OCI-LY7 (cell line): ENCODE results near the gene SLC9A7. TPM values are rescaled to one million over a fixed set of nuclear protein-coding genes. Genes with fewer than 3 reads are reported as not detected.

Source experiments
- BruUV-seq: library from RNA; stranded (reverse); fragments of 400-500 nt; replicated peaks from 2 replicates; lab custom pipeline; 2021; lab: Mats Ljungman, UMichigan
- CTCF ChIA-PET: fragments of 300-600 bp; sonication (Branson Sonifier 250); formaldehyde crosslinking; loops from one replicate; lab custom pipeline; 2022; ENCODE audit warnings: antibody characterized with exemption; ENCODE audit not compliant: unreplicated experiment; lab: Charles Lee
- POLR2A ChIA-PET: fragments of 300-600 bp; sonication (Branson Sonifier 250); formaldehyde crosslinking; loops from one replicate; lab custom pipeline; 2022; ENCODE audit warnings: antibody characterized with exemption; lab: Charles Lee
- DNase-seq: peaks from one replicate; pipeline ENCODE4 v3.0.0-alpha.2; 2015; ENCODE audit warnings: low spot score
- H2AFZ ChIP-seq: fragments of 200-600 bp; sonication (generic), shearing (Covaris generic); 2 replicates; pipeline ENCODE4 v1.6.1; 2014; ENCODE audit warnings: mild to moderate bottlenecking, antibody characterized with exemption, low read length, moderate library complexity
- H3K27ac ChIP-seq: fragments of 200-600 bp; sonication (generic); 2 replicates; pipeline ENCODE4 v1.5.1; 2014; ENCODE audit warnings: mixed run types, low read depth, mild to moderate bottlenecking, moderate library complexity, low read length, inconsistent platforms; ENCODE audit not compliant: poor library complexity, severe bottlenecking
- H3K36me3 ChIP-seq: fragments of 200-600 bp; sonication (generic); 2 replicates; pipeline ENCODE4 v1.6.1; 2014; ENCODE audit warnings: mild to moderate bottlenecking, antibody characterized with exemption, low read length, moderate library complexity, mixed read lengths; ENCODE audit not compliant: insufficient read depth
- H3K4me1 ChIP-seq: fragments of 200-600 bp; sonication (generic); 2 replicates; pipeline ENCODE4 v1.5.1; 2014; ENCODE audit warnings: mild to moderate bottlenecking, low read length; ENCODE audit not compliant: insufficient read depth, poor library complexity, severe bottlenecking
- H3K4me2 ChIP-seq: fragments of 200-600 bp; sonication (generic); 2 replicates; pipeline ENCODE4 v1.6.1; 2014; ENCODE audit warnings: mild to moderate bottlenecking, low read length
- H3K4me3 ChIP-seq: fragments of 200-600 bp; sonication (generic); 2 replicates; pipeline ENCODE4 v1.5.1; 2014; ENCODE audit warnings: mild to moderate bottlenecking, low read depth, low read length; ENCODE audit not compliant: poor library complexity, severe bottlenecking
- H3K79me2 ChIP-seq: fragments of 200-600 bp; sonication (generic); 2 replicates; pipeline ENCODE4 v1.6.1; 2016; ENCODE audit warnings: low read depth, mild to moderate bottlenecking, low read length, moderate library complexity, mixed read lengths; ENCODE audit not compliant: insufficient read depth
- H3K9me2 ChIP-seq: fragments of 200-600 bp; sonication (generic); 2 replicates; pipeline ENCODE4 v1.6.1; 2016; ENCODE audit warnings: mild to moderate bottlenecking, low read length, mixed read lengths; ENCODE audit not compliant: insufficient read depth
- H3K9me3 ChIP-seq: fragments of 200-600 bp; sonication (generic); 2 replicates; pipeline ENCODE4 v1.6.1; 2014; ENCODE audit warnings: mild to moderate bottlenecking, mixed run types, low read length, mixed read lengths
- H4K20me1 ChIP-seq: fragments of 200-600 bp; sonication (generic); 2 replicates; pipeline ENCODE4 v1.6.1; 2014; ENCODE audit warnings: mild to moderate bottlenecking, antibody characterized with exemption, low read length, moderate library complexity, mixed read lengths; ENCODE audit not compliant: insufficient read depth
- EZH2phosphoT487 ChIP-seq: fragments of 200-600 bp; sonication (generic); IDR thresholded peaks from 2 replicates; pipeline ENCODE4 v1.6.1; 2018; ENCODE audit warnings: low read depth, borderline replicate concordance, mild to moderate bottlenecking, mixed run types, antibody characterized with exemption, low read length, moderate library complexity, mixed read lengths
- intact Hi-C: fragments of 100-400 bp; cut with micrococcal nuclease; formaldehyde crosslinking; loops from one replicate; pipeline ENCODE4 v1.10.0; 2022; ENCODE audit not compliant: unreplicated experiment
- total RNA-seq, 2 experiments: library from RNA; depleted of rRNA in 1 of 2; stranded (reverse); fragments of >200 nt in 1 of 2; shearing (Covaris generic) in 1 of 2; gene quantifications; 2 replicates each; pipeline ENCODE4 v1.2.3, GENCODE V29; 2014 to 2022
- TF ChIP-seq, protein P1 (sequence below): fragments of 200-600 bp; sonication (generic); conservative IDR thresholded peaks from 2 replicates; pipeline ENCODE4 v1.5.1; 2014; ENCODE audit warnings: mild to moderate bottlenecking, antibody characterized with exemption, low read length, moderate library complexity, mixed read lengths

Gene SLC9A7
- total RNA-seq, 2 experiments from 2014 or later = 40.5 to 59.6 TPM

GRCh38 chrX:46561824-46562657 lies 196.9 kb downstream of the SLC9A7 start:
- ChIA-PET POLR2A (interaction anchor here (0.7 to 1.5 kb wide), 4 partner anchors 14 to 130 kb away, joined by 3 to 6 read pairs (median 4); no protein-coding TSS in a partner anchor), CTCF (no interaction called here)
- no peaks in the 10 kb centered on the region for H3K79me2 ChIP-seq
- no peak for TF ChIP-seq EZH2phosphoT487
- TF ChIP-seq, protein P1, sequence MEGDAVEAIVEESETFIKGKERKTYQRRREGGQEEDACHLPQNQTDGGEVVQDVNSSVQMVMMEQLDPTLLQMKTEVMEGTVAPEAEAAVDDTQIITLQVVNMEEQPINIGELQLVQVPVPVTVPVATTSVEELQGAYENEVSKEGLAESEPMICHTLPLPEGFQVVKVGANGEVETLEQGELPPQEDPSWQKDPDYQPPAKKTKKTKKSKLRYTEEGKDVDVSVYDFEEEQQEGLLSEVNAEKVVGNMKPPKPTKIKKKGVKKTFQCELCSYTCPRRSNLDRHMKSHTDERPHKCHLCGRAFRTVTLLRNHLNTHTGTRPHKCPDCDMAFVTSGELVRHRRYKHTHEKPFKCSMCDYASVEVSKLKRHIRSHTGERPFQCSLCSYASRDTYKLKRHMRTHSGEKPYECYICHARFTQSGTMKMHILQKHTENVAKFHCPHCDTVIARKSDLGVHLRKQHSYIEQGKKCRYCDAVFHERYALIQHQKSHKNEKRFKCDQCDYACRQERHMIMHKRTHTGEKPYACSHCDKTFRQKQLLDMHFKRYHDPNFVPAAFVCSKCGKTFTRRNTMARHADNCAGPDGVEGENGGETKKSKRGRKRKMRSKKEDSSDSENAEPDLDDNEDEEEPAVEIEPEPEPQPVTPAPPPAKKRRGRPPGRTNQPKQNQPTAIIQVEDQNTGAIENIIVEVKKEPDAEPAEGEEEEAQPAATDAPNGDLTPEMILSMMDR = no peak
- H3K9me3 ChIP-seq = no peaks in the 10 kb centered on the region
- no TSS peak for BruUV-seq
- intact Hi-C loops = loop anchor here (5.0 kb wide), 1 partner anchor 125 kb away; no protein-coding TSS in a partner anchor
- H3K4me3 ChIP-seq = peak overlapping the region; percentile 9
- H3K9me2 ChIP-seq = no peaks in the 10 kb centered on the region
- no peaks in the 10 kb centered on the region for H3K36me3 ChIP-seq
- peak; percentile 76 for DNase-seq
- H3K27ac ChIP-seq = peak overlapping the region; percentile 57
- H2AFZ ChIP-seq = peak overlapping the region; percentile 35; the same call in 1 of the 2 replicates
- peaks cover 24% of the 10 kb centered on the region for H3K4me1 ChIP-seq
- H3K4me2 ChIP-seq = peak overlapping the region; percentile 62
- H4K20me1 ChIP-seq = no peaks in the 10 kb centered on the region

- CTCF ChIA-PET = interaction anchor here (0.6 kb wide), 1 partner anchor 72 kb away, joined by 3 read pairs; no protein-coding TSS in a partner anchor
- BruUV-seq = no TSS peak
- Histone ChIP-seq H2AFZ (no peak overlapping the region), H3K9me3 (no peaks in the 10 kb centered on the region), H3K4me1 (peaks cover 24% of the 10 kb centered on the region), H3K4me3 (no peak overlapping the region), H3K36me3 (no peaks in the 10 kb centered on the region), H3K9me2 (no peaks in the 10 kb centered on the region), H3K79me2 (no peaks in the 10 kb centered on the region), H3K4me2 (no peak overlapping the region), H4K20me1 (no peaks in the 10 kb centered on the region), H3K27ac (no peak overlapping the region)
- POLR2A ChIA-PET = no interaction called here
- TF ChIP-seq EZH2phosphoT487 = no peak
- TF ChIP-seq, protein P1 = no peak
- DNase-seq = no peak
- intact Hi-C loops = no loop called here
Observed at GRCh38 chrX:46559062-46559461, 199.9 kb downstream of the SLC9A7 start.
